Islet of Langerhans (tissue), 1 donor: ENCODE measurements around the gene FRMD5.
A peak's percentile ranks its signal among the peaks of the same experiment; 100 is the strongest.
"Not testable (repeated sequence)": the region's sequence is repeated elsewhere in the genome, so short reads cannot be mapped to it uniquely, and the experiment has no call there.

Experiments used
- FAIRE-seq: peaks from one replicate; lab custom pipeline; 2011; peaks lifted over from hg19 to GRCh38; lab: Jason Lieb, UNC

The FRMD5 gene

GRCh38 chr15:44029940-44030568, 165.0 kb downstream of the FRMD5 start:
- no peak for FAIRE-seq

- FAIRE-seq = no peak
Observed at GRCh38 chr15:44029003-44029402, 166.1 kb downstream of the FRMD5 start.

- FAIRE-seq = no peak
Observed at GRCh38 chr15:44028349-44028748, 166.7 kb downstream of the FRMD5 start.

- FAIRE-seq = no peak
Observed at GRCh38 chr15:44024155-44024554, 170.9 kb downstream of the FRMD5 start.

GRCh38 chr15:44023176-44023575, 171.9 kb downstream of the FRMD5 start:
- no peak for FAIRE-seq

GRCh38 chr15:44018151-44018550, 176.9 kb downstream of the FRMD5 start:
- no peak for FAIRE-seq

GRCh38 chr15:44015545-44016305, 179.3 kb downstream of the FRMD5 start:
- FAIRE-seq = no peak

GRCh38 chr15:44011238-44011854, 183.7 kb downstream of the FRMD5 start:
- no peak for FAIRE-seq

- FAIRE-seq = no peak
Observed at GRCh38 chr15:44010089-44010488, 185.0 kb downstream of the FRMD5 start.

GRCh38 chr15:44009038-44009437, 186.0 kb downstream of the FRMD5 start:
- FAIRE-seq = no peak

- not testable (repeated sequence) for FAIRE-seq
Observed at GRCh38 chr15:44000248-44000647, 194.8 kb downstream of the FRMD5 start.

GRCh38 chr15:43998607-43999006, 196.5 kb downstream of the FRMD5 start:
- FAIRE-seq = no peak

GRCh38 chr15:43991206-43991605, 203.9 kb downstream of the FRMD5 start:
- no peak for FAIRE-seq

GRCh38 chr15:43989938-43990337, 205.1 kb downstream of the FRMD5 start:
- FAIRE-seq = no peak

GRCh38 chr15:43988900-43989299, 206.2 kb downstream of the FRMD5 start:
- no peak for FAIRE-seq

- FAIRE-seq = no peak
Observed at GRCh38 chr15:43987924-43988323, 207.1 kb downstream of the FRMD5 start.

GRCh38 chr15:43985976-43986680, 208.9 kb downstream of the FRMD5 start:
- FAIRE-seq = no peak

GRCh38 chr15:43981576-43981975, 213.5 kb downstream of the FRMD5 start:
- FAIRE-seq = no peak

- FAIRE-seq = no peak
Observed at GRCh38 chr15:43977072-43977884, 217.8 kb downstream of the FRMD5 start.

- FAIRE-seq = no peak
Observed at GRCh38 chr15:43975770-43976169, 219.3 kb downstream of the FRMD5 start.

GRCh38 chr15:43975326-43975725, 219.7 kb downstream of the FRMD5 start:
- FAIRE-seq = peak; percentile 47

GRCh38 chr15:43974852-43975251, 220.2 kb downstream of the FRMD5 start:
- FAIRE-seq = no peak
